IMR-90 (cell line): ENCODE measurements around the gene HDAC8. TPM values are rescaled to one million over a fixed set of nuclear protein-coding genes. Genes with fewer than 3 reads are reported as not detected.

Source experiments
- ATAC-seq: fragments of 200-7000 bp; cut with Tn5 transposase; 2 replicates; pipeline ENCODE4 v1.9.1; 2020; ENCODE audit warnings: low read depth, mild to moderate bottlenecking, moderate library complexity
- BruUV-seq: library from RNA; stranded (reverse); fragments of 400-500 nt; replicated peaks from 2 replicates; lab custom pipeline; 2021; lab: Mats Ljungman, UMichigan
- CTCF ChIA-PET: fragments of 300-600 bp; formaldehyde crosslinking; extraction: SDS; loops from one replicate; lab custom pipeline; 2021; ENCODE audit warnings: antibody characterized with exemption; lab: Yijun Ruan, JAX
- POLR2A ChIA-PET: fragments of 300-600 bp; sonication (Branson Sonifier 250); formaldehyde crosslinking; loops from one replicate; lab custom pipeline; 2022; ENCODE audit warnings: antibody characterized with exemption; ENCODE audit not compliant: unreplicated experiment; lab: Charles Lee
- DNase-seq: peaks from one replicate; pipeline ENCODE4 v3.0.0; 2013
- H2AFZ ChIP-seq: replicated peaks from 2 replicates; pipeline ENCODE3; 2013; ENCODE audit warnings: low read length, mild to moderate bottlenecking; ENCODE audit not compliant: poor library complexity
- H2AK5ac ChIP-seq: 2 replicates; pipeline ENCODE4 v1.6.1; 2013; ENCODE audit warnings: low read depth, low read length, inconsistent platforms
- H2AK9ac ChIP-seq: replicated peaks from 2 replicates; pipeline ENCODE3; 2013; ENCODE audit warnings: mild to moderate bottlenecking, low read depth, low read length, moderate library complexity; ENCODE audit not compliant: poor library complexity
- H2BK120ac ChIP-seq: 2 replicates; pipeline ENCODE4 v1.6.1; 2013; ENCODE audit warnings: low read depth, low read length, inconsistent platforms
- H2BK15ac ChIP-seq: 3 replicates; pipeline ENCODE4 v1.6.1; 2013; ENCODE audit warnings: low read depth, low read length, inconsistent platforms
- H2BK20ac ChIP-seq: 2 replicates; pipeline ENCODE4 v1.6.1; 2013; ENCODE audit warnings: low read depth, mild to moderate bottlenecking, inconsistent platforms, low read length, moderate library complexity
- H2BK5ac ChIP-seq: 2 replicates; pipeline ENCODE4 v1.6.1; 2013; ENCODE audit warnings: mild to moderate bottlenecking, low read depth, low read length, inconsistent platforms; ENCODE audit not compliant: poor library complexity, severe bottlenecking
- H3K14ac ChIP-seq: replicated peaks from 2 replicates; pipeline ENCODE4 v1.6.1; 2013; ENCODE audit warnings: low read depth, low read length, inconsistent platforms
- H3K18ac ChIP-seq: 2 replicates; pipeline ENCODE4 v1.6.1; 2013; ENCODE audit warnings: low read depth, low read length, control low read depth
- H3K23ac ChIP-seq: 2 replicates; pipeline ENCODE4 v1.6.1; 2013; ENCODE audit warnings: low read depth, low read length, inconsistent platforms
- H3K27ac ChIP-seq: 2 replicates; pipeline ENCODE4 v1.5.1; 2013; ENCODE audit warnings: mild to moderate bottlenecking, control low read depth, low read length; ENCODE audit not compliant: insufficient read depth
- H3K27me3 ChIP-seq: 2 replicates; pipeline ENCODE4 v1.6.1; 2013; ENCODE audit warnings: low read length; ENCODE audit not compliant: control insufficient read depth, insufficient read depth
- H3K36me3 ChIP-seq: 2 replicates; pipeline ENCODE4 v1.6.1; 2013; ENCODE audit warnings: low read length, mixed read lengths; ENCODE audit not compliant: control insufficient read depth, insufficient read depth
- H3K4ac ChIP-seq: 2 replicates; pipeline ENCODE4 v1.6.1; 2013; ENCODE audit warnings: low read depth, low read length, inconsistent platforms
- H3K4me1 ChIP-seq: 2 replicates; pipeline ENCODE4 v1.6.1; 2013; ENCODE audit warnings: low read length, mixed read lengths; ENCODE audit not compliant: control insufficient read depth, insufficient read depth
- H3K4me2 ChIP-seq: 2 replicates; pipeline ENCODE4 v1.6.1; 2013; ENCODE audit warnings: low read depth, mild to moderate bottlenecking, control low read depth, low read length, moderate library complexity
- H3K4me3 ChIP-seq: 2 replicates; pipeline ENCODE4 v1.5.1; 2013; ENCODE audit warnings: low read depth, mild to moderate bottlenecking, control low read depth, low read length, moderate library complexity; ENCODE audit not compliant: insufficient read depth
- H3K56ac ChIP-seq: 2 replicates; pipeline ENCODE4 v1.6.1; 2013; ENCODE audit warnings: low read length, inconsistent platforms; ENCODE audit not compliant: insufficient read depth; ENCODE audit errors: extremely low read depth
- H3K79me1 ChIP-seq, 2 experiments: 2 replicates each; pipeline ENCODE4 v1.6.1; 2013; ENCODE audit warnings: low read length in 2 of 2, inconsistent platforms in 1 of 2, low read depth in 1 of 2
- H3K9ac ChIP-seq: 2 replicates; pipeline ENCODE4 v1.6.1; 2013; ENCODE audit warnings: low read depth, low read length, control low read depth
- H3K9me1 ChIP-seq: 2 replicates; pipeline ENCODE4 v1.6.1; 2013; ENCODE audit warnings: low read length, inconsistent platforms; ENCODE audit not compliant: insufficient read depth
- H3K9me3 ChIP-seq: 2 replicates; pipeline ENCODE4 v1.6.1; 2013; ENCODE audit warnings: low read length; ENCODE audit not compliant: control insufficient read depth, insufficient read depth
- H4K20me1 ChIP-seq: 2 replicates; pipeline ENCODE4 v1.6.1; 2013; ENCODE audit warnings: low read length, inconsistent platforms; ENCODE audit not compliant: insufficient read depth
- H4K5ac ChIP-seq: 2 replicates; pipeline ENCODE4 v1.6.1; 2013; ENCODE audit warnings: mild to moderate bottlenecking, low read depth, low read length, control low read depth
- H4K8ac ChIP-seq, 2 experiments: 2 replicates each; pipeline ENCODE4 v1.6.1; 2013; ENCODE audit warnings: low read depth in 2 of 2, low read length in 2 of 2, control low read depth in 1 of 2, inconsistent platforms in 1 of 2
- H4K91ac ChIP-seq: 2 replicates; pipeline ENCODE4 v1.6.1; 2013; ENCODE audit warnings: low read depth, low read length, inconsistent platforms; ENCODE audit not compliant: insufficient read depth
- BHLHE40 ChIP-seq: fragments of 150-350 bp; IDR thresholded peaks from 2 replicates; pipeline ENCODE4 v1.6.1; 2016; ENCODE audit warnings: mild to moderate bottlenecking, low read depth, low read length
- CHD1 ChIP-seq: IDR thresholded peaks from 2 replicates; pipeline ENCODE4 v1.6.1; 2012; ENCODE audit warnings: low read depth, low read length, improper control_type of control experiment
- MAFK ChIP-seq: IDR thresholded peaks from 2 replicates; pipeline ENCODE4 v1.6.1; 2012; ENCODE audit warnings: low read depth, low read length, improper control_type of control experiment
- POLR2A ChIP-seq: IDR thresholded peaks from 2 replicates; pipeline ENCODE4 v1.6.1; 2012; ENCODE audit warnings: mild to moderate bottlenecking, low read depth, low read length
- RAD21 ChIP-seq: IDR thresholded peaks from 2 replicates; pipeline ENCODE4 v1.6.1; 2012; ENCODE audit warnings: low read length, improper control_type of control experiment
- RCOR1 ChIP-seq: IDR thresholded peaks from 2 replicates; pipeline ENCODE4 v1.6.1; 2012; ENCODE audit warnings: mild to moderate bottlenecking, low read length, improper control_type of control experiment; ENCODE audit not compliant: insufficient replicate concordance
- SMC3 ChIP-seq: fragments of 150-350 bp; IDR thresholded peaks from 2 replicates; pipeline ENCODE4 v1.6.1; 2016; ENCODE audit warnings: low read depth, mild to moderate bottlenecking, antibody characterized with exemption, low read length, moderate library complexity
- WGBS, 2 experiments: methylation state at CpG; one replicate each; pipeline versions ENCODE4 v1.1.5 to v1.1.7; 2013; ENCODE audit warnings: missing lambda C conversion rate in 2 of 2; ENCODE audit not compliant: insufficient read length in 1 of 2; ENCODE audit errors: extremely low coverage in 2 of 2; 5-methylcytosine and 5-hydroxymethylcytosine counted together
- dilution Hi-C: fragments of 300-500 bp; cut with HindIII; formaldehyde crosslinking; loops from one replicate; pipeline ENCODE4 v1.14.3; 2018; ENCODE audit warnings: low sequenced_read_pairs; ENCODE audit not compliant: unreplicated experiment
- in situ Hi-C: fragments of 300-500 bp; cut with MboI; formaldehyde crosslinking; loops from 3 replicates; pipeline ENCODE4 v1.14.3; 2019; ENCODE audit warnings: low sequenced_read_pairs, inconsistent platforms, mixed read lengths
- intact Hi-C: fragments of 100-400 bp; cut with micrococcal nuclease; formaldehyde crosslinking; loops from 2 replicates; pipeline ENCODE4 v1.10.0; 2022
- polyA plus RNA-seq, 3 experiments: library from polyadenylated mRNA; depleted of rRNA; stranded (reverse); fragments of >200 nt; gene quantifications; 2 replicates each; pipeline ENCODE4 v1.2.3, GENCODE V29; 2012; ENCODE audit warnings: low replicate concordance in 1 of 3
- total RNA-seq: library from RNA; depleted of rRNA; stranded (reverse); fragments of >200 nt; gene quantifications from 2 replicates; pipeline ENCODE4 v1.2.3, GENCODE V29; 2012
- TF ChIP-seq, protein P1 (sequence below): fragments of 150-350 bp; IDR thresholded peaks from 2 replicates; pipeline ENCODE4 v1.6.1; 2017; ENCODE audit warnings: mild to moderate bottlenecking, antibody characterized with exemption, low read length, low read depth
- TF ChIP-seq, protein P2 (sequence below): conservative IDR thresholded peaks from 2 replicates; pipeline ENCODE4 v1.5.1; 2012; ENCODE audit warnings: mild to moderate bottlenecking, low read depth, low read length, improper control_type of control experiment

The HDAC8 gene
- total and polyA plus RNA-seq, 2 of the 4 experiments (the other 2 are of a cell fraction), result 16.1 to 28.5 TPM

- no peak for TF ChIP-seq SMC3
Measured at GRCh38 chrX:72576141-72576894, 3.7 kb upstream of the HDAC8 start (continued).

DNA sequence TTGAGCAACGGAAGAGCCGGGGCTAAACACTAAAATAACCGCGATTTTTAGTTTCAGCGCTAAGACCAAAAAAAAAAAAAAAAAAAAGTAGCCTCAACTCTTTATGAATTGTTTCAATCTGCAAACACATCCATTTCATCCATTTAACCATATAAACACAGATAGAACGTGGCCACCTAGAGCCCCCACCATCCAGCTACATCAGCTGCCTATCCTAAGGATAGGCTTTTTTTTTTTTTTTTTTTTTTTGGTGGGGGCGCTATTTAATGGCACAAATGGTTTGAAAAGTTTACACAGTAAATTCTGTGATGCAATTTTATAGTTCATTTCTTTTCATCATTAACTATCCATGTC lies 492 bp upstream of the HDAC8 start:
- ATAC-seq (peak; percentile 5; the same call in 1 of the 2 replicates), DNase-seq (no peak)
- Histone ChIP-seq H2AFZ (peak overlapping the region; percentile 74), H3K4me1 (no peaks in the 10 kb centered on the region), H3K36me3 (peaks cover 4% of the 10 kb centered on the region), H3K9ac (no peak overlapping the region), H3K27ac (no peak overlapping the region), H2BK120ac (no peak overlapping the region), H3K18ac (no peak overlapping the region), H4K5ac (no peak overlapping the region), H3K14ac (no peak overlapping the region), H3K9me1 (no peaks in the 10 kb centered on the region), H2BK15ac (no peak overlapping the region; the same call in 2 of the 3 replicates), H2AK9ac (no peak overlapping the region), H3K23ac (no peak overlapping the region), H4K91ac (no peak overlapping the region), H2BK20ac (no peak overlapping the region), H2AK5ac (no peak overlapping the region), H3K56ac (no peak overlapping the region), H3K27me3 (peaks cover 5% of the 10 kb centered on the region), H3K4me2 (peak overlapping the region; percentile 60; the same call in 1 of the 2 replicates), H4K20me1 (no peaks in the 10 kb centered on the region), H2BK5ac (no peak overlapping the region), H3K4ac (no peak overlapping the region), H4K8ac (peak overlapping the region in 1 of 2 experiments; percentile 61; a peak in 1 of 4 replicates), H3K9me3 (no peaks in the 10 kb centered on the region), H3K79me1 (peaks cover 0 to 3% of the 10 kb centered on the region in 2 experiments; a peak in 2 of 4 replicates), H3K4me3 (peak overlapping the region; percentile 27; the same call in 1 of the 2 replicates)
- CTCF ChIA-PET, result interaction anchor here (0.6 to 0.7 kb wide), 2 partner anchors 28 to 441 kb away, joined by 4 to 5 read pairs; partner anchors contain the start of gene RTL5
- no peak for TF ChIP-seq POLR2A
- TF ChIP-seq CHD1, result no peak
- no peak for TF ChIP-seq MAFK
- TF ChIP-seq, protein P1, sequence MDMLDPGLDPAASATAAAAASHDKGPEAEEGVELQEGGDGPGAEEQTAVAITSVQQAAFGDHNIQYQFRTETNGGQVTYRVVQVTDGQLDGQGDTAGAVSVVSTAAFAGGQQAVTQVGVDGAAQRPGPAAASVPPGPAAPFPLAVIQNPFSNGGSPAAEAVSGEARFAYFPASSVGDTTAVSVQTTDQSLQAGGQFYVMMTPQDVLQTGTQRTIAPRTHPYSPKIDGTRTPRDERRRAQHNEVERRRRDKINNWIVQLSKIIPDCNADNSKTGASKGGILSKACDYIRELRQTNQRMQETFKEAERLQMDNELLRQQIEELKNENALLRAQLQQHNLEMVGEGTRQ, result no peak
- TF ChIP-seq, protein P2, sequence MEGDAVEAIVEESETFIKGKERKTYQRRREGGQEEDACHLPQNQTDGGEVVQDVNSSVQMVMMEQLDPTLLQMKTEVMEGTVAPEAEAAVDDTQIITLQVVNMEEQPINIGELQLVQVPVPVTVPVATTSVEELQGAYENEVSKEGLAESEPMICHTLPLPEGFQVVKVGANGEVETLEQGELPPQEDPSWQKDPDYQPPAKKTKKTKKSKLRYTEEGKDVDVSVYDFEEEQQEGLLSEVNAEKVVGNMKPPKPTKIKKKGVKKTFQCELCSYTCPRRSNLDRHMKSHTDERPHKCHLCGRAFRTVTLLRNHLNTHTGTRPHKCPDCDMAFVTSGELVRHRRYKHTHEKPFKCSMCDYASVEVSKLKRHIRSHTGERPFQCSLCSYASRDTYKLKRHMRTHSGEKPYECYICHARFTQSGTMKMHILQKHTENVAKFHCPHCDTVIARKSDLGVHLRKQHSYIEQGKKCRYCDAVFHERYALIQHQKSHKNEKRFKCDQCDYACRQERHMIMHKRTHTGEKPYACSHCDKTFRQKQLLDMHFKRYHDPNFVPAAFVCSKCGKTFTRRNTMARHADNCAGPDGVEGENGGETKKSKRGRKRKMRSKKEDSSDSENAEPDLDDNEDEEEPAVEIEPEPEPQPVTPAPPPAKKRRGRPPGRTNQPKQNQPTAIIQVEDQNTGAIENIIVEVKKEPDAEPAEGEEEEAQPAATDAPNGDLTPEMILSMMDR, result no peak
- no peak for TF ChIP-seq RAD21
- no peak for TF ChIP-seq BHLHE40
- TF ChIP-seq RCOR1, result no peak
- no peak for TF ChIP-seq SMC3
- intact Hi-C loops, result loop anchor here (5.0 kb wide), 1 partner anchor 139 kb away; the partner anchor contains the start of gene PHKA1
- no CpG with 5 or more reads among the region's 7 CpGs for WGBS, 2 experiments
- BruUV-seq, result no TSS peak
- in situ Hi-C loops, result loop anchor here (10.0 kb wide), 1 partner anchor 142 kb away; the partner anchor contains the start of gene PHKA1
- POLR2A ChIA-PET, result no interaction called here
- dilution Hi-C loops, result no loop called here
